Occipital lobe (tissue), 2 donors: Measurements from ENCODE around the gene PNPLA7. TPM values are rescaled to one million over a fixed set of nuclear protein-coding genes. Genes with fewer than 3 reads are reported as not detected.
"Not testable (repeated sequence)": the region's sequence is repeated elsewhere in the genome, so short reads cannot be mapped to it uniquely, and the experiment has no call there.

Experiments
- DNase-seq: peaks from one replicate; lab custom pipeline; 2025; lab: John Stamatoyannopoulos, UW
- total RNA-seq: library from RNA; depleted of rRNA; stranded (reverse); fragments of >200 nt; gene quantifications from one replicate; pipeline ENCODE4 v1.2.3, GENCODE V29; 2014

Gene PNPLA7
- 0.94 TPM for total RNA-seq

- DNase-seq = peak; percentile 84
Observed at GRCh38 chr9:137550231-137550621, at the start of gene PNPLA7. Gene PNPLA7 (minus strand): TSS chr9:137550402. CDS start chr9:137550197, 205 bp downstream.

DNA sequence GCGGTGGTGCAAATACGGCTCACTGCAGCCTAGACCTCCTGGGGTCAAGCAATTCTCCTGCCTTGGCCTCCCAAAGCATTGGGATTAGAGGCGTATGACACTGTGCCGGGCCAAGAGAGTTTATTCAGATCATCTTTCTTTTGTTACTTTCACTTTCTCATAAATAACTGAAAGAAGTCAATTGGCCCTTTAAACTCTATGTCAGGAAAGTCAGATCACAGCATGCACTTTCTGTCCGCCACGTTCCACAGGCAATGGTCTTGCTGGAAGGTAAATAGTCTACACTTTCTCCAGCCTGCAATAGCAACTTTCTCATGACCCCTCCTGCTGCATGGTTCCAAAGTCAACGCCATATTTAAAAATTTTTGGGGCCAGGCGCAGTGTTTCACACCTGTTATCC is 48.7 kb upstream of the PNPLA7 start:
- no peak for DNase-seq

DNA sequence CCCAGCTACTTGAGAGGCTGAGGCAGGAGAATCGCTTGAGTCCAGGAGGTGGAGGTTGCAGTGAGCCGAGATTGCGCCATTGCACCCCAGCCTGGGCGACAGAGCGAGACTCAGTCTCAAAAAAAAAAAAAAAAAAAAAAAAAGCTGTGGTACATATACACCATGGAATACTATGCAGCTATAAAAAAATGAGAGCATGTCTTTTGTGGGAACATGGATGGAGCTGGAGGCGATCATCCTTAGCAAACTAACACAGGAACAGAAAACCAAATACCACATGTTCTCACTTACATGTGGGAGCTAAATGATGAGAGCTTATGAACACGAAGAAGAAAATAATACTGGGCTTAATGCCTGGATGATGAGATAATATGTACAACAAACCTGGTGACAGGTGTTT is 46.4 kb upstream of the PNPLA7 start:
- DNase-seq = not testable (repeated sequence)

DNA sequence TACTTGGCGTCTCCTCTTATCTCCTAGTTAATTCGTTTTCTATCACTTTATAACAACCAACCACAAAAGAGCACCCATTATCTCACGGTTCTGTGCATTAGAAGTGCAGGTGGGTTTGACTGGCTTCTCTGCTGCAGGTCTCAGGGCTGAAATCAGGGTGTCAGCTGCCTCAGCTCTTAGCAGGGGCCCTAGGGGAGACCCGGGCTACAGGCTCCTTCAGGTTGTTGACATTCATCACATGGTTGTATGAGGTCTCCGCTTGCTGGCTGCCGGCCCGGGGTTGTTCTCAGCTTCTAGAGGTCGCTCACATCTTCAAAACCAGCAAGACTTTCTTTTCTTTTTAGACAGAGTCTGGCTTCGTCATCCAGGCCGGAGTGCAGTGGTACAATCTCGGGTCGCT is 43.0 kb upstream of the PNPLA7 start:
- no peak for DNase-seq

GRCh38 chr9:137592767-137593166 is 42.6 kb upstream of the PNPLA7 start:
- DNase-seq = no peak

GRCh38 chr9:137590469-137591383 is 40.5 kb upstream of the PNPLA7 start, which contains the start of gene ZMYND19:
Gene ZMYND19 (minus strand): TSS chr9:137590512. CDS start chr9:137590263, 249 bp downstream.
- peak; percentile 65 for DNase-seq

GRCh38 chr9:137590123-137590468 is 39.9 kb upstream of the PNPLA7 start:
- no peak for DNase-seq

DNA sequence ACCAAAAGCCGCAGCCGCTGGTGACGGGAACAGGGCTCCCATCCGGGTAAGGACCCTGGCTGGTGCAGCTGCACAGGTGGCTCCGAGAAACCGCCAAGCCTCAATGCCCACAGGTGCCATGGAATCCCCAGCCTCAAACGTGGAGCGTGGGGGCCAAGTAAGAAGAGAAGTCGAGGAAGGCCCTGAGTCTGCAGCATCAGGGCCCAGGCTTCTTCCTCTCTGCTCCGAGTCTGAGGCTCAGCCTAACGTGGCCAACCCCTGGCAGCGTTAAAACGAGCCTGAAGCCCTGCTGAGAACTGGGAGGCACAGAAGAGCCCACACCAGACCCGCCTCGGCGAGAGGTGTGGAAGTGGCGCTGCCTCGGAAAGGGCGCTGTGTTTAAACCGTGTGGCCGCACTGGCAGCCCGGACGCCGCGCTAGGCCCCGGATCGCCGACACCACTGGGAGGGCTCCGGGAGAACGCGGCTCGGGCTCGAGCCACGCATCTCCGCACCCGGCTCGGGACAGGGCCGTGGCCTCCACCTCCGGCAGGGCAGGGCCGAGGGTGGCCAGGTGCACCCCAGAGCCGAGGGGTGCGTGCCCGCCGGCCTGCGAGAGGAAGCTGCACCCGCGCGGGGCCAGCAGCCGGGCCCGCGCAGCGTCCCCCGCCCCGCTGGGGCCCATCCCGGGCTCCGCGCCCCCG is 39.4 kb upstream of the PNPLA7 start:
- DNase-seq = no peak

DNA sequence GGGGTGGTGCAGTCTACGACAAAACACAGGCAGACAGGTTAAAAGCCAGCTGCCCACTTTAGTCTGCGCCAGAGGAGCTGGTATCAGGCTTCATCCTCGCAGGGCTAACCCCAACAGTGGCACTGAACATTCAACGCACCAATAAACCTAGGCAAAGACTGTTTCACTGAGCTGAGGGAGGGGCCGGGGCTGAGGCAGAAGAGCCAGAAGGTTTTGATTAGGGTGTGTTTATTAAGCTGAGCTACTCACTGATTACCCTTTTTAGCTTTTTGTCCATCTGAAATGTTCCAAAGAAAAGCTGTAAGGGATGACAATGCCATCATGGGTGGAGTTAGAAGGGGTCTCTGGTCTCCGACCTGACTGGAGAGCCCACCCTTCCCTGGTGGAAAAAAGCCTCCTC is 38.7 kb upstream of the PNPLA7 start:
- DNase-seq = no peak

DNA sequence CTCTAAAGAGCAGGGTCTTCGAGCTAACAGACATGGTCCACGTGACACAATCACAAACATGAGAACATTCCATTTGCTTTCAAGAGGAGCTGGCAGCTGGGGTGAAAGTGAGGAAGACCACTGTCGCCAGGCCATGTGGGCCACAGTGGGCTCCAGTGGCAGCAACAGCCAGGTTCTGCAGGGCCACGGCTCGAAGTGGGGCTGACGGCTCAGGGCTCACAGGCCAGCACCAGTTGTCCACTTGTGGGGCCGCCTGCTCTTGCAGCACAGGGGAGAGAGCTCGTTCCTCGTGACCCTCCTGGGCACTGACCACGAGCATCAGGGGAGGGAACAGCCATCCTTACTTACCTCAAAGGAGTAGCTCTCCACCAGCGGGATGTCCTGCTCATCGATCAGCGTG is 38.1 kb upstream of the PNPLA7 start:
- no peak for DNase-seq

DNA sequence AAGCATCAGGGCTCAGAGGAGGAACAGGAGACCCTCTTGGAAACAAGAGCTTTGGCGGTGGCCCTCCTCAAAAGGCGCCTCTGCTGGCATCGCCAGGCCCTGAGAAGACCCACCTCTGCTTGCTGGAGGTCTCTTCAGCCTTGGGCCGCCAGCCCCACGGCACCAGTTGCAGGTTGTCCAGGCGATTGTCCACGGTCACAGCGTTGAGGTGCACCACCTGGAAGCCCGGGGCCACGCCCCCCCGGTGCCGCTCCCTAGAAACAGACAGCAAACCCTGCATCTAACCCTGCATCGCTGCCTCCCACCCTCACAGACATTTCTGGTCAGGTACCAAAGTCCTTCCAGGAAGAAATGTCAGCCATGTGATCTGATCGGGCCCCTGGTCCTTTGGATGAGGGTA is 36.7 kb upstream of the PNPLA7 start:
- no peak for DNase-seq

DNA sequence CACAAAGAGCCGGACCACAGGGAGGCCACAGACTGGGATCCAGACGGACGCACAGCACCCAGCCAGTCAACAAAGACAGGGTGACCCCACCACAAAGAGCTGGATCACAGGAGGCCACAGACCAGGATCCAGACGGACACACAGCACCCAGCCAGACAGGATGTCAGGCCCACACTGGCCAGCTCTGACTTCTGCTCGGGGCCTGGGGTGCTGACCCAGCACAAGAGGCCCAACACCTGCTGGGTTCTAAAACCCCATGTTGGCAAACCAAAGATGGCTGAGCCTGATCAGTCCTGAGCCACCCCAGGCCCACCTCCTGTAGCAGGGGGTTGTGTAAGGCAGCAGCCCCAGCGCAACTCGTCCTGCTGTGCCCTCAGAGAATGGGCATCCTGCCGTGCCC is 33.8 kb upstream of the PNPLA7 start:
- no peak for DNase-seq

DNA sequence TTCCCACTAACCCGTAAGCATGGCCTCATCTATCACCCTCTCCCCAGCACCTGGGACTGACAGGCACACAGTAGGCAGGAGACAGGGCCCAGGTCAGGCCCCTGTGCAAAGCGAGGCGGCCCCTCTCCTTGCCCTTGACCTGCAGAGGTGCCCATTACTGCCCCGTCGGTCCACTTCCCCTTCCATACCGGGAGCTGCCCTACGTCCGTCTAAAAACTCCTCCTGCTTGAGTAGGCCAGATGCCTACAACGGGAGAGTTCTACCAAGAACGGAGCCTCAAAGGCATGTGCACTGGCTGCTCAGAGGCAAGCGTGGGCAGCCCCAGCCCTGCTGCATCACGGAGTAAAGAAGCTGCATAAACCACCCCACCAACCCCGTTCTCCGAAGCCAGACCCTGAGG is 33.1 kb upstream of the PNPLA7 start:
- no peak for DNase-seq

GRCh38 chr9:137582286-137582860 is 32.2 kb upstream of the PNPLA7 start:
- no peak for DNase-seq

GRCh38 chr9:137581361-137582285 is 31.4 kb upstream of the PNPLA7 start:
- no peak for DNase-seq

- no peak for DNase-seq
Observed at GRCh38 chr9:137580954-137581322, 30.7 kb upstream of the PNPLA7 start.

- no peak for DNase-seq
Observed at GRCh38 chr9:137580209-137580953, 30.2 kb upstream of the PNPLA7 start.

GRCh38 chr9:137579259-137579604 is 29.0 kb upstream of the PNPLA7 start:
- no peak for DNase-seq

GRCh38 chr9:137578518-137579258 is 28.5 kb upstream of the PNPLA7 start, which contains the start of gene DPH7:
Gene DPH7 (minus strand): TSS chr9:137578925. CDS start chr9:137578777, 148 bp downstream.
- DNase-seq = peak; percentile 90
